NCI-H460 (cell line): ENCODE measurements around the gene AGPAT1. TPM values are rescaled to one million over a fixed set of nuclear protein-coding genes. Genes with fewer than 3 reads are reported as not detected.
"Not testable (repeated sequence)": the region's sequence is repeated elsewhere in the genome, so short reads cannot be mapped to it uniquely, and the experiment has no call there.

Experiments used
- DNase-seq: peaks from one replicate; pipeline ENCODE4 v3.0.0-alpha.2; 2016; ENCODE audit warnings: low read depth; ENCODE audit errors: extremely low read depth
- total RNA-seq: library from RNA; depleted of rRNA; stranded (reverse); fragments of >200 nt; shearing (Covaris generic); gene quantifications from 2 replicates; pipeline ENCODE4 v1.2.3, GENCODE V29; 2014

AGPAT1 gene
- total RNA-seq, 1 experiment from 2014 or later = 47.7 TPM

GRCh38 chr6:32200711-32201475 is 25.0 kb upstream of the AGPAT1 start:
- DNase-seq = no peak

GRCh38 chr6:32198866-32199265 is 23.0 kb upstream of the AGPAT1 start:
- DNase-seq = no peak

- DNase-seq = no peak
Observed at GRCh38 chr6:32198345-32198696, 22.4 kb upstream of the AGPAT1 start.

GRCh38 chr6:32196682-32197616 is 21.1 kb upstream of the AGPAT1 start:
- no peak for DNase-seq

GRCh38 chr6:32195902-32196681 is 20.2 kb upstream of the AGPAT1 start:
- DNase-seq = peak; percentile 73

- peak; percentile 99 for DNase-seq
Observed at GRCh38 chr6:32195652-32195901, 19.7 kb upstream of the AGPAT1 start.

- peak; percentile 27 for DNase-seq
Observed at GRCh38 chr6:32194825-32195651, 19.2 kb upstream of the AGPAT1 start.

- DNase-seq = no peak
Observed at GRCh38 chr6:32194388-32194787, 18.5 kb upstream of the AGPAT1 start.

GRCh38 chr6:32193096-32193495 is 17.2 kb upstream of the AGPAT1 start:
- DNase-seq = not testable (repeated sequence)

GRCh38 chr6:32192608-32193039 is 16.7 kb upstream of the AGPAT1 start, which contains the start of gene GPSM3:
Gene GPSM3 (minus strand): TSS chr6:32192643. CDS start chr6:32192513, 130 bp downstream.
- DNase-seq = no peak

GRCh38 chr6:32191696-32192607 is 16.1 kb upstream of the AGPAT1 start:
- no peak for DNase-seq

GRCh38 chr6:32190911-32191677 is 15.2 kb upstream of the AGPAT1 start:
- no peak for DNase-seq

- peak; percentile 71 for DNase-seq
Observed at GRCh38 chr6:32190054-32190851, 14.4 kb upstream of the AGPAT1 start, which contains the start of gene PBX2. Gene PBX2 (minus strand): TSS chr6:32190202. CDS start chr6:32189915, 287 bp downstream.

- no peak for DNase-seq
Observed at GRCh38 chr6:32189742-32190053, 13.8 kb upstream of the AGPAT1 start.

GRCh38 chr6:32189069-32189741 is 13.3 kb upstream of the AGPAT1 start:
- no peak for DNase-seq

- no peak for DNase-seq
Observed at GRCh38 chr6:32188381-32189068, 12.6 kb upstream of the AGPAT1 start.
